Hair follicle dermal papilla cell (primary cell): Measurements from ENCODE around the gene GEN1. TPM values are rescaled to one million over a fixed set of nuclear protein-coding genes. Genes with fewer than 3 reads are reported as not detected.

Experiments
- total RNA-seq: library from RNA; depleted of rRNA; stranded (reverse); fragments of >200 nt; gene quantifications from 2 replicates; pipeline ENCODE4 v1.2.3, GENCODE V29; 2012

GEN1 gene
- 9.4 and 14.1 TPM in 2 replicates for total RNA-seq

GRCh38 chr2:17753803-17754663 is at the start of gene GEN1, which contains the start of gene SMC6:
GEN1 (plus strand) TSS chr2:17754138; CDS start chr2:17759944, 5,806 bp downstream.
SMC6 (minus strand) TSS chr2:17753810; CDS start chr2:17745946, 7,864 bp downstream.

GRCh38 chr2:17816396-17817245 is 62.7 kb downstream of the GEN1 start, which contains the start of gene MSGN1:
MSGN1 (plus strand) TSS chr2:17816460; CDS start chr2:17816519, 59 bp downstream.

Other genes starting within 250 kb of the GEN1 start
- not detected in 2 replicates for gene RAD51AP2, start 235.7 kb upstream of the GEN1 start, total RNA-seq
- 0.16 TPM in 1 of 2 replicates, not detected in the other for gene VSNL1, start 213.4 kb upstream of the GEN1 start, total RNA-seq
- gene SMC6, start 328 bp upstream of the GEN1 start, total RNA-seq: 17.6 and 19.1 TPM in 2 replicates
- not detected in 2 replicates for gene MSGN1, start 62.3 kb downstream of the GEN1 start, total RNA-seq
- 1.3 and 2.4 TPM in 2 replicates for gene KCNS3, start 124.5 kb downstream of the GEN1 start, total RNA-seq